A549 (cell line): Measurements from ENCODE around the gene TTC7B.

Source experiments
- CBX8 ChIP-seq: fragments of 200-600 bp; sonication (generic); IDR thresholded peaks from 2 replicates; pipeline ENCODE4 v1.6.1; 2016
- CTCF ChIP-seq: fragments of >200 bp; sonication (Bioruptor Twin); formaldehyde crosslinking; IDR thresholded peaks from 3 replicates; pipeline ENCODE4 v1.5.1; 2016
- EP300 ChIP-seq, 2 experiments: fragments of >200 bp; sonication (Bioruptor Twin); formaldehyde crosslinking; IDR thresholded peaks; 2 replicates in 1 of 2; 3 replicates in 1 of 2; pipeline ENCODE4 v1.6.1; 2016 to 2017
- HDAC2 ChIP-seq: fragments of 200-600 bp; sonication (generic); IDR thresholded peaks from 2 replicates; pipeline ENCODE4 v1.6.1; 2016
- POLR2A ChIP-seq: IDR thresholded peaks from 2 replicates; pipeline ENCODE4 v1.6.1; 2012; ENCODE audit warnings: mild to moderate bottlenecking, low read length
- TP53 ChIP-seq: fragments of 250-450 bp; sonication (Bioruptor Pico); IDR thresholded peaks from 2 replicates; pipeline ENCODE4 v1.5.0; 2021; ENCODE audit warnings: mild to moderate bottlenecking, moderate library complexity
- ZC3H11A ChIP-seq: fragments of 450-650 bp; IDR thresholded peaks from 2 replicates; pipeline ENCODE4 v1.6.1; 2014; ENCODE audit warnings: antibody characterized with exemption, mild to moderate bottlenecking

- TF ChIP-seq HDAC2, result no peak
- TF ChIP-seq CTCF, result no peak
- no peak for TF ChIP-seq POLR2A
- no peak for TF ChIP-seq ZC3H11A
- no peak for TF ChIP-seq CBX8
- no peak for TF ChIP-seq EP300 (IDR thresholded peaks at IDR 0.05)
- no peak for TF ChIP-seq TP53
Measured at GRCh38 chr14:90851327-90852036, 35.3 kb upstream of the TTC7B start.
